ENCODE results near the gene OR3A3.
"Not testable (repeated sequence)": the region's sequence is repeated elsewhere in the genome, so short reads cannot be mapped to it uniquely, and the experiment has no call there.

OR3A3 gene

GRCh38 chr17:3411070-3411469 lies at the start of gene OR3A3:
TSS of gene OR3A3 (plus strand) at chr17:3411370.
- H3K4me3 ChIP-seq (ENCODE audit: low read depth, low read length) = no peak within 1 kb of the TSS
- DNase-seq (ENCODE audit: low read depth, low spot score) = no peak
- in situ Hi-C loops (cut with HindIII; ENCODE audit: low sequenced_read_pairs) = no loop called here
- TF ChIP-seq CTCF (IDR thresholded peaks at IDR 0.05; ENCODE audit: low read depth, low read length) = no peak

- H3K4me3 ChIP-seq (ENCODE audit: low read depth, low read length); in situ Hi-C loops (cut with HindIII; ENCODE audit: low sequenced_read_pairs); DNase-seq (ENCODE audit: low read depth, low spot score): not testable (repeated sequence)
These were observed 40.0 kb upstream of the OR3A3 start for GRCh38 chr17:3371167-3371566.

- DNase-seq (ENCODE audit: low read depth, low spot score) = no peak
- in situ Hi-C loops (cut with HindIII; ENCODE audit: low sequenced_read_pairs) = no loop called here
- H3K4me3 ChIP-seq (ENCODE audit: low read depth, low read length) = no peak overlapping the region
- no peak for TF ChIP-seq CTCF (IDR thresholded peaks at IDR 0.05; ENCODE audit: low read depth, low read length)
These were observed 32.8 kb upstream of the OR3A3 start for GRCh38 chr17:3378321-3378720.

GRCh38 chr17:3381957-3382356 lies 29.2 kb upstream of the OR3A3 start:
- no peak for DNase-seq (ENCODE audit: low read depth, low spot score)
- no peak overlapping the region for H3K4me3 ChIP-seq (ENCODE audit: low read depth, low read length)
- TF ChIP-seq CTCF (IDR thresholded peaks at IDR 0.05; ENCODE audit: low read depth, low read length) = no peak
- in situ Hi-C loops (cut with HindIII; ENCODE audit: low sequenced_read_pairs) = no loop called here

- in situ Hi-C loops (cut with HindIII; ENCODE audit: low sequenced_read_pairs) = no loop called here
- H3K4me3 ChIP-seq (ENCODE audit: low read depth, low read length) = no peak within 1 kb of the TSS
- TF ChIP-seq CTCF (IDR thresholded peaks at IDR 0.05; ENCODE audit: low read depth, low read length) = no peak
- DNase-seq (ENCODE audit: low read depth, low spot score) = no peak
These were observed 25.0 kb upstream of the OR3A3 start, which contains the start of gene OR3A2 for GRCh38 chr17:3385869-3386816. TSS of gene OR3A2 (minus strand) at chr17:3386308.

GRCh38 chr17:3389791-3390190 lies 21.4 kb upstream of the OR3A3 start:
- DNase-seq (ENCODE audit: low read depth, low spot score) = no peak
- H3K4me3 ChIP-seq (ENCODE audit: low read depth, low read length) = no peak overlapping the region
- no peak for TF ChIP-seq CTCF (IDR thresholded peaks at IDR 0.05; ENCODE audit: low read depth, low read length)
- in situ Hi-C loops (cut with HindIII; ENCODE audit: low sequenced_read_pairs) = no loop called here

- in situ Hi-C loops (cut with HindIII; ENCODE audit: low sequenced_read_pairs); DNase-seq (ENCODE audit: low read depth, low spot score); H3K4me3 ChIP-seq (ENCODE audit: low read depth, low read length): not testable (repeated sequence)
These were observed 13.4 kb upstream of the OR3A3 start for GRCh38 chr17:3397801-3398200.

Data from astrocyte of the spinal cord (primary cell).